Lower leg skin (tissue), 3 donors: ENCODE results near the gene C2.

ENCODE experiments used
- POLR2A ChIP-seq, 2 donors: fragments of 450-650 bp; IDR thresholded peaks; one replicate each; pipeline ENCODE4 v1.6.1; 2016 to 2017; ENCODE audit warnings: antibody characterized with exemption in 2 of 2, mild to moderate bottlenecking in 1 of 2, moderate library complexity in 1 of 2
- TF ChIP-seq, protein P1 (sequence below), 3 donors: fragments of 450-650 bp; IDR thresholded peaks; one replicate each; pipeline ENCODE4 v1.5.1; 2016; ENCODE audit warnings: antibody characterized with exemption in 3 of 3, mild to moderate bottlenecking in 3 of 3, moderate library complexity in 2 of 3

DNA sequence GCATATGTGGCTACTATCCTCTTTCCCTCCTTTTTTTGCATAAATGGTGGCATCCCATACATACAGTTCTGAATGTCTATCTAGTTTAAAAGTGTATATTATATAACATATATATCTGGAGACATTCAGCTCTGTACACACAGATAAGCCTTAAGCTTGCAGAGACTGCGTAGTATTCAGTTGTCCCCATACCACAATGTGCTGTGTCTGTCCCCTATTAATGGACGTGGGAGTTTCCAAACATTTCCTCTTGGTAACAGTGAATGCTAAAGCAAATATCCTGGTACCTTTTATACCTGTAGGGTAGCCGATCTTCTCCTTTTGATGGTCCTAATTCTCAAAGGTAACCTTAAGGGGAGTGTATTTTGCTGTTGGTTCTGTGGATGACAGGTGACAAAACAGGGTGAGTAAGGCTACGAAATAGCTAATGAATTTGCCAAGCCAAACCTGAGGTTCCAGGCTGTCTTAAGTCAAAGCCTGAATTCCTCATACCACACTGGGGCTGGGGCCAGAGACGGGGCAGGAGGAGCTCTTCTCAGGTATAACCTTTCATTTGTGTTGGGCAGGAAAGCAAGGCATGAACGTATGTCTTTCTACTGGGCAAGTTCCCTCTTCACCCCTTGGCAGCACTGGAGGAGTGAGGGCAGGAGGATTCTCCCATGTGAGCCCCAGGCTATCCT, 7.8 kb upstream of the C2 start:
- TF ChIP-seq, protein P1, sequence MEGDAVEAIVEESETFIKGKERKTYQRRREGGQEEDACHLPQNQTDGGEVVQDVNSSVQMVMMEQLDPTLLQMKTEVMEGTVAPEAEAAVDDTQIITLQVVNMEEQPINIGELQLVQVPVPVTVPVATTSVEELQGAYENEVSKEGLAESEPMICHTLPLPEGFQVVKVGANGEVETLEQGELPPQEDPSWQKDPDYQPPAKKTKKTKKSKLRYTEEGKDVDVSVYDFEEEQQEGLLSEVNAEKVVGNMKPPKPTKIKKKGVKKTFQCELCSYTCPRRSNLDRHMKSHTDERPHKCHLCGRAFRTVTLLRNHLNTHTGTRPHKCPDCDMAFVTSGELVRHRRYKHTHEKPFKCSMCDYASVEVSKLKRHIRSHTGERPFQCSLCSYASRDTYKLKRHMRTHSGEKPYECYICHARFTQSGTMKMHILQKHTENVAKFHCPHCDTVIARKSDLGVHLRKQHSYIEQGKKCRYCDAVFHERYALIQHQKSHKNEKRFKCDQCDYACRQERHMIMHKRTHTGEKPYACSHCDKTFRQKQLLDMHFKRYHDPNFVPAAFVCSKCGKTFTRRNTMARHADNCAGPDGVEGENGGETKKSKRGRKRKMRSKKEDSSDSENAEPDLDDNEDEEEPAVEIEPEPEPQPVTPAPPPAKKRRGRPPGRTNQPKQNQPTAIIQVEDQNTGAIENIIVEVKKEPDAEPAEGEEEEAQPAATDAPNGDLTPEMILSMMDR (IDR thresholded peaks at IDR 0.05), result no peak
- no peak for TF ChIP-seq POLR2A (IDR thresholded peaks at IDR 0.05)
